SK-N-SH (cell line): Measurements from ENCODE around the gene SMPD1. TPM values are rescaled to one million over a fixed set of nuclear protein-coding genes. Genes with fewer than 3 reads are reported as not detected.

Experiments
- CTCF ChIA-PET: fragments of 300-600, 350-600 bp; formaldehyde crosslinking; extraction: SDS; loops from one replicate; lab custom pipeline; 2021; lab: Yijun Ruan, JAX
- POLR2A ChIA-PET: fragments of 350-600 bp; sonication (Branson Sonifier 250); formaldehyde crosslinking; extraction: SDS; loops from one replicate; lab custom pipeline; 2020; ENCODE audit warnings: antibody characterized with exemption, inconsistent platforms; lab: Yijun Ruan, JAX
- DNase-seq: peaks from one replicate; pipeline ENCODE4 v3.0.0; 2012
- H2AFZ ChIP-seq: fragments of 200-600 bp; sonication (generic); 2 replicates; pipeline ENCODE4 v1.8.1; 2016; ENCODE audit warnings: antibody characterized with exemption, mild to moderate bottlenecking, low read depth
- H3F3A ChIP-seq: fragments of 200-600 bp; sonication (generic); replicated peaks from 2 replicates; pipeline ENCODE3; 2016; ENCODE audit warnings: antibody characterized with exemption, mild to moderate bottlenecking; ENCODE audit not compliant: insufficient read depth
- H3K27ac ChIP-seq, 2 experiments: fragments of 200-500 bp in 1 of 2; fragments of 200-600 bp in 1 of 2; sonication (Bioruptor generic) in 1 of 2; sonication (generic), shearing (Covaris generic) in 1 of 2; 2 replicates each; pipeline versions ENCODE4 v1.5.1 to v1.6.1; 2014 to 2016; ENCODE audit warnings: low read depth in 2 of 2, inconsistent platforms in 1 of 2, low read length in 1 of 2, mild to moderate bottlenecking in 1 of 2, mixed read lengths in 1 of 2
- H3K27me3 ChIP-seq: fragments of 200-600 bp; sonication (generic), shearing (Covaris generic); 2 replicates; pipeline ENCODE4 v1.6.1; 2016; ENCODE audit warnings: mixed run types; ENCODE audit not compliant: insufficient read depth
- H3K36me3 ChIP-seq, 2 experiments: fragments of 200-500 bp in 1 of 2; fragments of 200-600 bp in 1 of 2; sonication (Bioruptor generic) in 1 of 2; sonication (generic) in 1 of 2; replicated peaks in 1 of 2; 2 replicates each; pipeline versions ENCODE3 to v1.5.1; 2014 to 2016; ENCODE audit warnings: low read length in 1 of 2, mild to moderate bottlenecking in 1 of 2; ENCODE audit not compliant: insufficient read depth in 2 of 2, control insufficient read depth in 1 of 2
- H3K4me1 ChIP-seq, 2 experiments: fragments of 200-500 bp in 1 of 2; fragments of 200-600 bp in 1 of 2; sonication (Bioruptor generic) in 1 of 2; sonication (generic), shearing (Covaris generic) in 1 of 2; 2 replicates each; pipeline versions ENCODE4 v1.5.1 to v1.6.1; 2014 to 2016; ENCODE audit warnings: low read depth in 1 of 2, low read length in 1 of 2, mixed run types in 1 of 2; ENCODE audit not compliant: insufficient read depth in 2 of 2, control insufficient read depth in 1 of 2
- H3K4me2 ChIP-seq: fragments of 200-600 bp; sonication (generic), shearing (Covaris generic); 2 replicates; pipeline ENCODE4 v1.6.1; 2017; ENCODE audit warnings: mixed run types
- H3K4me3 ChIP-seq, 2 experiments: fragments of 200-500 bp in 1 of 2; fragments of 200-600 bp in 1 of 2; sonication (Bioruptor generic) in 1 of 2; sonication (generic), shearing (Covaris generic) in 1 of 2; 2 replicates each; pipeline versions ENCODE4 v1.5.1 to v1.8.1; 2014 to 2016; ENCODE audit warnings: low read depth in 2 of 2, inconsistent platforms in 1 of 2, low read length in 1 of 2, mild to moderate bottlenecking in 1 of 2, mixed read lengths in 1 of 2, moderate library complexity in 1 of 2
- H3K79me2 ChIP-seq: fragments of 200-600 bp; sonication (generic); 2 replicates; pipeline ENCODE4 v1.8.1; 2017; ENCODE audit warnings: mild to moderate bottlenecking; ENCODE audit not compliant: insufficient read depth
- H3K9ac ChIP-seq: fragments of 200-600 bp; sonication (generic); 2 replicates; pipeline ENCODE4 v1.6.1; 2017; ENCODE audit warnings: mixed run types
- H3K9me2 ChIP-seq: fragments of 200-600 bp; sonication (generic); 2 replicates; pipeline ENCODE4 v1.6.1; 2017; ENCODE audit warnings: mixed run types
- H3K9me3 ChIP-seq: fragments of 200-600 bp; sonication (generic); 2 replicates; pipeline ENCODE4 v1.6.1; 2017; ENCODE audit warnings: mixed run types, mild to moderate bottlenecking, moderate library complexity
- H4K20me1 ChIP-seq: fragments of 200-600 bp; sonication (generic); 2 replicates; pipeline ENCODE4 v1.6.1; 2017; ENCODE audit warnings: mild to moderate bottlenecking, mixed run types; ENCODE audit not compliant: insufficient read depth
- CHD2 ChIP-seq: fragments of 150-350 bp; IDR thresholded peaks from 2 replicates; pipeline ENCODE4 v1.6.1; 2018; ENCODE audit warnings: low read length; ENCODE audit not compliant: partially characterized antibody
- CTCF ChIP-seq: fragments of 200-600 bp; sonication (generic); IDR thresholded peaks from 2 replicates; pipeline ENCODE4 v1.6.1; 2017; ENCODE audit warnings: antibody characterized with exemption, mild to moderate bottlenecking, moderate library complexity
- FOSL2 ChIP-seq: IDR thresholded peaks from 2 replicates; pipeline ENCODE4 v1.4.0; 2012; ENCODE audit warnings: low read depth, mild to moderate bottlenecking, moderate library complexity, borderline replicate concordance
- FOXJ3 ChIP-seq: sonication (generic); formaldehyde crosslinking; IDR thresholded peaks from 2 replicates; pipeline ENCODE4 v1.5.1; 2020; ENCODE audit warnings: mild to moderate bottlenecking, missing genetic modification reagents
- FOXM1 ChIP-seq: IDR thresholded peaks from 2 replicates; pipeline ENCODE4 v1.4.0; 2012; ENCODE audit warnings: low read depth, mild to moderate bottlenecking
- GABPA ChIP-seq: IDR thresholded peaks from 2 replicates; pipeline ENCODE4 v1.4.0; 2012; ENCODE audit warnings: low read depth, mild to moderate bottlenecking
- JUND ChIP-seq: IDR thresholded peaks from 2 replicates; pipeline ENCODE4 v1.4.0; 2012
- MXI1 ChIP-seq: IDR thresholded peaks from 2 replicates; pipeline ENCODE4 v1.6.1; 2012; ENCODE audit warnings: mild to moderate bottlenecking, low read depth, low read length, improper control_type of control experiment
- NRF1 ChIP-seq: IDR thresholded peaks from 2 replicates; pipeline ENCODE4 v1.6.1; 2012; ENCODE audit warnings: low read depth, mild to moderate bottlenecking, low read length
- POLR2AphosphoS5 ChIP-seq: IDR thresholded peaks from 2 replicates; pipeline ENCODE4 v1.6.1; 2012; ENCODE audit warnings: low read depth, low read length
- RAD21 ChIP-seq: IDR thresholded peaks from 2 replicates; pipeline ENCODE4 v1.6.1; 2012; ENCODE audit warnings: mild to moderate bottlenecking, low read length
- REST ChIP-seq: IDR thresholded peaks from 2 replicates; pipeline ENCODE4 v1.6.1; 2012; ENCODE audit warnings: mild to moderate bottlenecking, low read depth, low read length, moderate library complexity
- RFX5 ChIP-seq: IDR thresholded peaks from 2 replicates; pipeline ENCODE4 v1.6.1; 2012; ENCODE audit warnings: mild to moderate bottlenecking, improper control_type of control experiment, low read length
- RXRA ChIP-seq: IDR thresholded peaks from 2 replicates; pipeline ENCODE4 v1.4.0; 2012; ENCODE audit warnings: low read depth, mild to moderate bottlenecking, borderline replicate concordance
- YY1 ChIP-seq: IDR thresholded peaks from 2 replicates; pipeline ENCODE4 v1.4.0; 2012; ENCODE audit warnings: low read depth, mild to moderate bottlenecking
- WGBS: methylation state at CpG from one replicate; pipeline ENCODE4 v1.1.6; 2017; ENCODE audit warnings: low lambda C conversion rate; 5-methylcytosine and 5-hydroxymethylcytosine counted together
- polyA plus RNA-seq, 3 experiments: library from polyadenylated mRNA; depleted of rRNA; stranded (reverse); fragments of >200 nt; gene quantifications; 2 replicates each; pipeline ENCODE4 v1.2.3, GENCODE V29; 2012

SMPD1 gene
- polyA plus RNA-seq, 1 of the 3 experiments (the other 2 are of a cell fraction) = 69.2 TPM

GRCh38 chr11:6419009-6419631 lies 28.8 kb downstream of the SMPD1 start, which contains the start of gene APBB1:
Gene APBB1 (minus strand): TSS chr11:6419094. CDS start chr11:6411347, 7,747 bp downstream.
- WGBS = 2% methylated on average over 14 of the region's 75 CpGs
- Histone ChIP-seq H3K4me3 (peak within 1 kb of the TSS; percentile 74 to 77), H3K9ac (peak within 1 kb of the TSS; percentile 78), H3K27me3 (no peaks in the 10 kb centered on the region), H3K4me2 (peak within 1 kb of the TSS; percentile 82), H3K36me3 (no peaks in the 10 kb centered on the region), H3K27ac (peak within 1 kb of the TSS in 1 of 2 experiments; percentile 80; a peak in 2 of 4 replicates), H3K79me2 (0 out of 2 replicates have a peak, but pooled peaks cover 5% of the 10 kb centered on the region), H3K9me2 (no peaks in the 10 kb centered on the region), H2AFZ (peak within 1 kb of the TSS; percentile 93), H3K9me3 (no peaks in the 10 kb centered on the region), H3F3A (no peaks in the 10 kb centered on the region), H3K4me1 (peaks cover 0 to 11% of the 10 kb centered on the region in 2 experiments; a peak in 1 of 4 replicates), H4K20me1 (no peaks in the 10 kb centered on the region)
- POLR2A ChIA-PET = interaction anchor here (0.6 to 1.8 kb wide), 21 partner anchors 7 to 227 kb away, joined by 3 to 9 read pairs (median 4); partner anchors contain the start of genes HPX, SMPD1, TAF10 and TRIM3
- CTCF ChIA-PET = interaction anchor here (0.8 to 4.1 kb wide), 10 partner anchors 13 to 287 kb away, joined by 3 to 14 read pairs (median 8); no protein-coding TSS in a partner anchor
- no peak for TF ChIP-seq CHD2
- TF ChIP-seq FOXJ3 (CRISPR knock-in tag) = no peak
- TF ChIP-seq RAD21 = peak; percentile 6; the same call in 1 of the 2 replicates
- TF ChIP-seq RFX5 = no peak
- TF ChIP-seq CTCF = peak; percentile 19; the same call in 1 of the 2 replicates
- TF ChIP-seq RXRA = no peak
- TF ChIP-seq MXI1 = peak; percentile 66
- TF ChIP-seq YY1 = peak; percentile 67; the same call in 1 of the 2 replicates
- TF ChIP-seq NRF1 = 0 out of 2 replicates have a peak, but pooled peaks have one; percentile 36
- TF ChIP-seq GABPA = no peak
- TF ChIP-seq JUND = no peak
- TF ChIP-seq POLR2AphosphoS5 = peak; percentile 37; the same call in 1 of the 2 replicates
- TF ChIP-seq FOXM1 = no peak
- peak; percentile 96 for DNase-seq

GRCh38 chr11:6420677-6421076 lies 30.4 kb downstream of the SMPD1 start:
- CTCF ChIA-PET = interaction anchor here (1.6 to 4.1 kb wide), 4 partner anchors 18 to 285 kb away, joined by 7 to 14 read pairs (median 10); no protein-coding TSS in a partner anchor
- Histone ChIP-seq H3K27me3 (no peaks in the 10 kb centered on the region), H3K9ac (no peak overlapping the region)

More at GRCh38 chr11:6420677-6421076, 30.4 kb downstream of the SMPD1 start:
- Histone ChIP-seq H3K4me1 (peaks cover 0 to 8% of the 10 kb centered on the region in 2 experiments; a peak in 1 of 4 replicates), H2AFZ (no peak overlapping the region), H3K4me3 (no peak overlapping the region), H3F3A (no peaks in the 10 kb centered on the region), H3K79me2 (0 out of 2 replicates have a peak, but pooled peaks cover 5% of the 10 kb centered on the region), H4K20me1 (no peaks in the 10 kb centered on the region), H3K9me3 (no peaks in the 10 kb centered on the region), H3K9me2 (no peaks in the 10 kb centered on the region), H3K27ac (no peak overlapping the region), H3K4me2 (no peak overlapping the region), H3K36me3 (no peaks in the 10 kb centered on the region)
- no peak for DNase-seq
- peak; percentile 71 for TF ChIP-seq REST
- TF ChIP-seq FOXJ3 (CRISPR knock-in tag) = no peak
- TF ChIP-seq FOSL2 = no peak
- whole genome bisulfite sequencing = 90% methylated on average over 3 of the region's 3 CpGs
- POLR2A ChIA-PET = no interaction called here
